Liver (tissue), 3 donors: ENCODE measurements around the gene IQGAP2.

Experiments used
- ATF3 ChIP-seq: IDR thresholded peaks from 2 replicates; pipeline ENCODE4 v1.6.1; 2016; ENCODE audit warnings: antibody characterized with exemption
- CTCF ChIP-seq: fragments of 150-350 bp; IDR thresholded peaks from 2 replicates; pipeline ENCODE4 v1.5.1; 2017; ENCODE audit warnings: improper control_type of control experiment, low read depth, low read length; ENCODE audit not compliant: missing input control
- FOXA1 ChIP-seq: IDR thresholded peaks from 2 replicates; pipeline ENCODE4 v1.6.1; 2016; ENCODE audit warnings: antibody characterized with exemption
- GABPA ChIP-seq, 2 donors: IDR thresholded peaks in 1 of 2; conservative IDR thresholded peaks in 1 of 2; 2 replicates each; pipeline ENCODE4 v1.6.1; 2016; ENCODE audit warnings: antibody characterized with exemption in 2 of 2, mild to moderate bottlenecking in 1 of 2, moderate library complexity in 1 of 2
- HNF4G ChIP-seq: IDR thresholded peaks from 2 replicates; pipeline ENCODE4 v1.6.1; 2016; ENCODE audit warnings: antibody characterized with exemption
- JUND ChIP-seq, 2 donors: IDR thresholded peaks; 2 replicates each; pipeline ENCODE4 v1.6.1; 2016; ENCODE audit warnings: antibody characterized with exemption in 2 of 2
- REST ChIP-seq: IDR thresholded peaks from 2 replicates; pipeline ENCODE4 v1.6.1; 2016; ENCODE audit warnings: antibody characterized with exemption, mild to moderate bottlenecking
- TAF1 ChIP-seq: conservative IDR thresholded peaks from 2 replicates; pipeline ENCODE4 v1.6.1; 2016; ENCODE audit warnings: antibody characterized with exemption, mild to moderate bottlenecking
- donor health status: healthy.
- donor health status: healthy.

GRCh38 chr5:76500633-76501393 is 97.7 kb downstream of the IQGAP2 start:
- TF ChIP-seq CTCF (no peak), TAF1 (no peak), JUND (IDR thresholded peaks at IDR 0.05) (no peak), GABPA (IDR thresholded peaks at IDR 0.05 in 1 of 2, conservative IDR thresholded peaks at IDR 0.05 in 1 of 2) (no peak), REST (no peak), FOXA1 (no peak), ATF3 (no peak), HNF4G (no peak)
